Epithelial cell of proximal tubule (primary cell): Measurements from ENCODE around the gene CISH. TPM values are rescaled to one million over a fixed set of nuclear protein-coding genes. Genes with fewer than 3 reads are reported as not detected.

Source experiments
- DNase-seq: peaks from one replicate; pipeline ENCODE4 v3.0.0-alpha.2; 2011; ENCODE audit warnings: low read depth
- H3K4me3 ChIP-seq: 2 replicates; pipeline ENCODE4 v1.5.1; 2011; ENCODE audit warnings: low read depth, mild to moderate bottlenecking, low read length
- CTCF ChIP-seq: conservative IDR thresholded peaks from 2 replicates; pipeline ENCODE4 v1.5.1; 2012; ENCODE audit warnings: low read depth, mild to moderate bottlenecking, low read length
- total RNA-seq: library from RNA; depleted of rRNA; stranded (reverse); fragments of >200 nt; gene quantifications from 2 replicates; pipeline ENCODE4 v1.2.3, GENCODE V29; 2015

CISH gene
- total RNA-seq, 1 donor from 2014 or later, result 1.8 TPM

DNA sequence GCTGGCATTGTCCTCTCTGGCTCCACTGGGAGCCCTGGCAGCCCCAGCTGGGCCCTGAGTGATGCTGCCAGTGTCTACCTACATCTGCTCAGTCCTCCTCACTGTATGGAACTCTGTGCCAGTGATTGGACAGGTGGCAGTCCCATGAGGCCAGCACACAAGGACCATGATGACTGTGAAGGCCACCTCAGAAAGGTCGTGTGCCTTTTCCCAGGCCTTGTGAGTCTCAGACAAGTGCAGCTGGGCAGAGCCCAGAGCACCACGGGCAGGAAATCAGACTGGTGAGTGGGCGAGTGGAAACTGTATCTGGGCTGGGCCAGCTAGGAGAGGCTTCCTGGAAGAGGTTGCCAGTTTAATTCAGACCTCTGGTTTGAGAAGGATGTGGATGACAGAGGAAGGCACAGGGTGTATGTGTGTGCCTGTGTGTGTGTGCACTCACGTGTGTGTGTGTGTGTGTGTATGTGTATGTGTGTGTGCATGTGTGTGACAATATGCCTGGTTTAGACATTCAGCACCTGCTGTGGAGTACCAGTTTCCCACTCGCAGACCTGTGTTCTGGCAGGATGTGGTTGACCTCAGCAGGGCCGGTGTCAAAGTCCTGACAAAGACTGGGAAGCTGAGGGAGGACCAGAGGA, 12.4 kb upstream of the CISH start:
- no peak for DNase-seq
- no peak overlapping the region for H3K4me3 ChIP-seq
- TF ChIP-seq CTCF, result no peak

DNA sequence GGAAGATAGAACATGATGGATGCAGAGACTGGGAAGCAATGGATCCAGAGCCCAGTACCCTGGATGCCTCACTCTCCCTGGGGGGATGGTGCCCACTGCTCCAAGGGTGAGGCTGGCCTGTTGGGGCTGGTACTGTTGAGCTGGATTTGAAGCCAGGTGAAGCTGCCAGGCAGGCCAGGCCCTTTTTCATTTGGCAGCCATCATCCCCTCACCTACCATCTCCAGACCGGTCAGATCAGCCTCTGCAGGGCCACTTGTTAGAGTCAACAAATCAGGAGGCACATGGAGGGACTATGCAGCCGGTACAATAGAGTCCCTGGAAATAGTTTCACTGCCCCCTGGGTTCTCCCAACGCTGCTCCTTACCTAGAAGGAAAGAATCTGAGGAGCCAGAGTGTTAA, 11.3 kb upstream of the CISH start:
- TF ChIP-seq CTCF, result no peak
- no peak overlapping the region for H3K4me3 ChIP-seq
- DNase-seq, result no peak

DNA sequence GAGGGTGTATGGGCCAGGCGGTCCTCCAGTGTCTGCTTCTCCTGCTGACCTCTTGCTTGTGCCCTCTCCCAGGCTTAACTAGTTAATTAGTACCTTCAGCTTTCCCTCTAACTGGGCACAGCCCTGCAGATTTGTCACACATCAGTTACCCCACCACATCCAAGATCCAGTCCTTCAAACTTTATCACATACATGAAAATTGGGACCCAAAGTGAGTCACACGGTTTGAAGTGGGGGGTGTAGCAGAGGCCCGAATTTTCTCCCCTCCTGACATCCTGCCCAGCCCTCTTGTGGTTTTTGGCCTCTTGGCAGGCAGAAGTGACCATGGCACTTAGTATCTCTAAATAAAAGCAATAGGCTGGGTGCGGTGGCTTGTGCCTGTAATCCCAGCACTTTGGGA, 9.2 kb upstream of the CISH start:
- TF ChIP-seq CTCF, result peak; percentile 8
- DNase-seq, result no peak
- no peak overlapping the region for H3K4me3 ChIP-seq

DNA sequence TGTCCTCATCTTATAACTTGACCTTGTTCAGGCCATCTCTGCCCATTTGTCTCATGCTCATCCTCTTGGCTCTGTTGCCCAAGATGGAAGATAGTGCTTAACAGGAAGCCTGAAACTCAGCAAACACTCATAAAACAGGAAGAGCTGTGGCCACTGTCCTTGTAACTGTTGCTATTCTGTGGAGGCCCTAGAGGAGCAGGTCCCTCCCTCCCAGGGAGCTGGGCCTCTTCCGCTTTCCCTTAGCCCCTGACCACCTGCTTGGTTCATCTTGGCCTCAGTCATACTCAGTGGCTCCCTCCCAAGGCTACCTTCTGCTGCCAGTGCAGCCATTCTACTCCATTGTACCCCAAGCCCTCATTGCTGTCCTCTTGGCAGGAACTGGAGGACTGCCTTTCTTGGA, 8.8 kb upstream of the CISH start:
- no peak for TF ChIP-seq CTCF
- no peak overlapping the region for H3K4me3 ChIP-seq
- DNase-seq, result no peak

DNA sequence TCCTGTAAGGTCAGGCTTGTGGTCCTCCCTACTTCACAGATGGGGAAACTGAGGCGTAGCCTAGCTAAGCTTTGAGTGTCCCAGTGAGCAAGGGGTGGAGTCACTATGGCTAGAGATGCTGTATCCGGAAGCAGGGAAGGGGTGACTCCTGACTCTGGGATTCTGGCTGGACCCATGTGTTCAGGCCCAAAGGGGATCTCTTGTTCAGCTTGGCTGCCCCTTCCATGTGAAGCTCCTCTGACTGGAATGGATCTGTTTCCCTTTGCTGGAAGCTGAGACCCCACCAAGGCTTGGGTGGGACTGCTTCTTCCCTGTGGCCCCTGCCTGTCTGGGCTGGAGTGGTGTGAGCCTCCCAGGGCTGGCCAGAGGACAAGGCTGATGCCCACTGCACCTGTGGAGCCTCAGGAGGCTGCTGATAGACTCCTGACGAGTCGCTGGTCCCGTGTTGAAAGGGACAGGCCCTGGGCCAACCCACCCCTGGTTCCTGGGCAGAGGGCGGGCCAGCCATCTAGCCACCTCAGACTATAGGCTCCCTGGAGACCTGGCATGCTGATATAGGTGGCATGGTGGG, 6.4 kb upstream of the CISH start:
- H3K4me3 ChIP-seq, result peak overlapping the region; percentile 77
- DNase-seq, result no peak
- TF ChIP-seq CTCF, result no peak

DNA sequence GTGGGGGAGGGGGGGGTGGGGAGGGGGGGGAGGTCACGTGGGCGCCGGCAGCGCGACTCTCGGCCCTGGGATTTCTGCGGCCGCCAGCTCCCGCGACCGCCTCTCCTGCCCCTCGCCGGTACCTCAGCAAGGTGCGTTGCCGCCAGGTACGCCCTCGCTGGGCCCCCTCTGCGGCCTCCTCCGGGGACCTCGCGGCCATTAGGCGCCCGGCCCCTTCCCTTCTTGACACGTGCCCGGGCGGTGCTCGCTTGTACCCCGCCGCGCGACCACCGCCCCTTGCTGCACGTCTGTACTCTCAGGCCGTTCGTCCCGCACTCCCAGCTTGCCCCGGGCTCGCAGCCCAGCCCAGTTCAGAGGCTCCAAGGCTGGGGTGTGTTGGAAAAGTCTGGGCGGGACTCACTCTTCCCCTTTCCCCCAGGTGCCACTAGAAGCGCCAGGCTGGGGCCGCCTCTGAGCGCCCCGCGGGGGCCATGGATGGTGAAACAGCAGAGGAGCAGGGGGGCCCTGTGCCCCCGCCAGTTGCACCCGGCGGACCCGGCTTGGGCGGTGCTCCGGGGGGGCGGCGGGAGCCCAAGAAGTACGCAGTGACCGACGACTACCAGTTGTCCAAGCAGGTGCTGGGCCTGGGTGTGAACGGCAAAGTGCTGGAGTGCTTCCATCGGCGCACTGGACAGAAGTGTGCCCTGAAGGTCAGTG, 5.7 kb upstream of the CISH start, which contains the start of gene MAPKAPK3:
Gene MAPKAPK3 (plus strand): TSS at position 56 of the 696 bp plus-strand sequence. CDS start 415 bp downstream, at position 471.
- peak within 1 kb of the TSS; percentile 77 for H3K4me3 ChIP-seq
- no peak for DNase-seq
- no peak for TF ChIP-seq CTCF
